ENCODE measurements around the gene COL16A1. TPM values are rescaled to one million over a fixed set of nuclear protein-coding genes. Genes with fewer than 3 reads are reported as not detected.
A peak's percentile ranks its signal among the peaks of the same experiment; 100 is the strongest.

COL16A1 gene
- 100 to 1,000 TPM; 147 to 311 (median 212) TPM for total RNA-seq

DNA sequence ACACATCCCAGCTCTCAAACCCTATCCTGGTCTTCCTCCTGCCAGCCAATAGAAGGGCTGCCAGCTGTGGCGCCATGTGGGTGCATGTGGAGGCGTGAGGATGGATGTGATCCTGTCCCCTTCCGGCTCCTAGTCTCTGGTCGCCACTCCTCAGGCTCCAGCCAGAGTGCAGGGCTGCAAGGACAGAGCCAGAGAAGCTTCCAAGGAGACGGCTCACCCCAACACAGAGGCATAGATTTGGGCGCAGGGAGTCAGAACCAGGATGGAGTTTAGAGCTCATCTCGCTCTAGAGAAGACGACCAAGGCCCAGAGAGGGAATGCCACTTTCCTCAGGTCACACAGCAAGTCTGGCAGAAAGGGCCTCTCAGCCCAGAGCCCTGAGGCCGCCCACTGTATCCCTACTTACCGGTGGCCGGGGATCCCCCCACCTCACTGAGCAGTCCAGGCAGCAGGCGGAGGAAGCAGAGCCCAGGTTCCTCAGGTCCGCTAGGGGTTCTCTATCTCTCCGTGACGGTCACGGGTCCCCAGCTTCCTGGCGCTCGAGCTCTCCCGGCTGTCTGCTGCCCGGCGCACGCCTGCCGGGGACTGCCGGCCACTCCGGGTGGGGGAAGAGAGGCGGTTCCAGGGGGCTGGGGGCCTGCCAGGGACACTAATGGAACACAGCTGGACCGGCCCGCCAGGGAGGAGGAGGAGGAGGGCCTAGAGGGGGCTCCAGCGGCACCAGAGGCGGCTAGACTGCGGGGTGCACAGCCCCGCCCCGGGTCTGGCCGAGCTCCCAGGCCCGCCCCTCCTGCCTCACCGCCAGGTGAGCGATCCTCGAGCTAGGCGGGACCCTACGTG lies at the start of gene COL16A1:
COL16A1 (minus strand) TSS at position 587 of the 840 bp plus-strand sequence. CDS start 1,824 bp downstream, outside the sequence.
- 9 to 16% methylated on average over 17 to 40 of the region's 40 CpGs for WGBS, 2 donors
- Histone ChIP-seq H3K4me3 (peak within 1 kb of the TSS; percentile 32 to 47 (median 35)), H3K27ac (peak within 1 kb of the TSS; percentile 74 to 89 (median 84)), H3K36me3 (no peaks in the 10 kb centered on the region), H3K27me3 (no peaks in the 10 kb centered on the region), H3K4me1 (peaks cover 7 to 77% (median 63%) of the 10 kb centered on the region in 4 donors), H3K9me3 (no peaks in the 10 kb centered on the region)
- DNase-seq (ENCODE audit: low spot score in 2 of 2) = peak; percentile 55 to 66
- TF ChIP-seq POLR2A (IDR thresholded peaks at IDR 0.05) = peak; percentile 25 to 57
- peak in 1 of 2 donors; percentile 63 for TF ChIP-seq EP300 (IDR thresholded peaks at IDR 0.05)
- TF ChIP-seq, protein P1, sequence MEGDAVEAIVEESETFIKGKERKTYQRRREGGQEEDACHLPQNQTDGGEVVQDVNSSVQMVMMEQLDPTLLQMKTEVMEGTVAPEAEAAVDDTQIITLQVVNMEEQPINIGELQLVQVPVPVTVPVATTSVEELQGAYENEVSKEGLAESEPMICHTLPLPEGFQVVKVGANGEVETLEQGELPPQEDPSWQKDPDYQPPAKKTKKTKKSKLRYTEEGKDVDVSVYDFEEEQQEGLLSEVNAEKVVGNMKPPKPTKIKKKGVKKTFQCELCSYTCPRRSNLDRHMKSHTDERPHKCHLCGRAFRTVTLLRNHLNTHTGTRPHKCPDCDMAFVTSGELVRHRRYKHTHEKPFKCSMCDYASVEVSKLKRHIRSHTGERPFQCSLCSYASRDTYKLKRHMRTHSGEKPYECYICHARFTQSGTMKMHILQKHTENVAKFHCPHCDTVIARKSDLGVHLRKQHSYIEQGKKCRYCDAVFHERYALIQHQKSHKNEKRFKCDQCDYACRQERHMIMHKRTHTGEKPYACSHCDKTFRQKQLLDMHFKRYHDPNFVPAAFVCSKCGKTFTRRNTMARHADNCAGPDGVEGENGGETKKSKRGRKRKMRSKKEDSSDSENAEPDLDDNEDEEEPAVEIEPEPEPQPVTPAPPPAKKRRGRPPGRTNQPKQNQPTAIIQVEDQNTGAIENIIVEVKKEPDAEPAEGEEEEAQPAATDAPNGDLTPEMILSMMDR (IDR thresholded peaks at IDR 0.05) = peak in 1 of 5 experiments; percentile 37

DNA sequence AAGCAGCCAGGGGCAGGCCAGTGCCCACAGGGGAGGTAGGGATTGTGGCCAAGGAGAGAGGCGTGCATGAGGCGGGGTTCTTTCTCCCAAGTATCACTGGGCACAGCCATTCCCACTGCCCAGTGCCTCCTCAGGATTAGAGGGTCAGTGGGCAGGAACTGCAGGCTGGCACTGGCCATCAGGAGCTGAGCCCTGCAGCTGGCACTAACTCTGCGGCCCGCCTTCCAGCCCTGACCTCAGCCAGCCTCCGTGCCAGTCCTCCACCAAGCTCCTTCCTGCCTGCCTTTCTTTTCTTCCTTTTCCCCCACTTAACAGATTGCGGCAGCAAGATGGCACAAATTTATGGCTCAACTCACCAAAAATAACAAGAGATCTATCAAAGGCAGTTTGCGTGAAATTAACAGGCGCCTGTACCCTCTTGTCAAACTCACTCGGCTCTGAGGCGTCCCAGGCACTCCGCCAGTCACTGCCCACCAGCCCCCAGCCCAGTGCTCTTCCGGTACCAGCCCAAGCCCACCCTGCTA lies 49.2 kb upstream of the COL16A1 start:
- H3K27ac ChIP-seq = peak overlapping the region in 2 of 4 donors; percentile 34 to 87
- no peak for DNase-seq (ENCODE audit: low spot score in 2 of 2)
- peaks cover 0 to 32% (median 28%) of the 10 kb centered on the region in 4 donors for H3K4me1 ChIP-seq

DNA sequence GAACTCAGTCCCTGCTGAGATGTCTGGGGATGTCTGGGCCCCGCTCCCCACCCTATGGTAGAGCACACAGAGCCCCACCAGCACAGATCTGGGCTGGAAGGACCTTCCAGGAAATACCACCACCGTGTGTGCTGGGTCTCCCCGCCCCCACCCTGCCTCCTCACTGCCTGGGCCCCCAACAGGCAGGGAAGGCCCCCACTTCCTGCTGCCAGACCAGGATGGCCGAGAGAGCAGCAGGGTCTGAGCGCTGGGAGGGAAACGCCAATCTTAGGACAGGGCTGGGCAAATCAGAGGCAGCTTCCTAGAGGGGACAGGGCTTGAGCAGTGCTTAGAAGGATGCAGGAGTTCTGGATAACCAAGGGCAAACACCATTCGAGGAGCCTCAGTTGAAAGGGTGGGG lies 48.4 kb upstream of the COL16A1 start:
- DNase-seq (ENCODE audit: low spot score in 2 of 2) = no peak
- Histone ChIP-seq H3K36me3 (no peaks in the 10 kb centered on the region), H3K27ac (peak overlapping the region in 1 of 4 donors; percentile 87), H3K9me3 (no peaks in the 10 kb centered on the region), H3K27me3 (no peaks in the 10 kb centered on the region), H3K4me3 (no peak overlapping the region), H3K4me1 (peaks cover 0 to 32% (median 28%) of the 10 kb centered on the region in 4 donors)
- WGBS, 2 donors = 32 to 49% methylated on average over 5 to 7 of the region's 7 CpGs
- TF ChIP-seq, protein P1 (IDR thresholded peaks at IDR 0.05) = no peak
- TF ChIP-seq POLR2A (IDR thresholded peaks at IDR 0.05) (no peak), EP300 (IDR thresholded peaks at IDR 0.05) (no peak)

More for the DNA sequence above, 49.2 kb upstream of the COL16A1 start:
- Histone ChIP-seq H3K4me3 (no peak overlapping the region), H3K27me3 (no peaks in the 10 kb centered on the region), H3K36me3 (no peaks in the 10 kb centered on the region), H3K9me3 (no peaks in the 10 kb centered on the region)
- 58 to 69% methylated on average over 12 of the region's 12 CpGs for WGBS, 2 donors
- TF ChIP-seq EP300 (IDR thresholded peaks at IDR 0.05) = no peak
- TF ChIP-seq, protein P1 (IDR thresholded peaks at IDR 0.05) = no peak
- no peak for TF ChIP-seq POLR2A (IDR thresholded peaks at IDR 0.05)

DNA sequence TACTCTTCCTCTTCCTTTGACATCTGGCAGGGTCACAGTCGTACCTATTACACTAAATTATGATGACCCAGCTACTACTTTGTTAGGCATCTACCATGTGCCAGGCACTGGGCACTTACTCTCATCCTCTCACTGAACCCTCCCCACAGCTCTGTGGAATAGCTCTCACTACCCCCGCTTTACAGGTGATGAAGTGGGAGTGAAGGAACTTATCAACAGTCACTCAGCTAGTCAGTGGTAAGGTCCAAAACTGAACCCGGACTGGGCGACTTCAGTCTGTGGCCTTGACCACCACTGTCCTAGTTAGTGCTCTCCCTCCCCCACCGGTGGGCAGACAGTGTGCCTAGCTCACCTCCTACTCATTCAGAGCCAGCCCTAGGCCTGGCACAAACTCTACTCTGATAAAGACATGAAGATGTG lies 48.0 kb upstream of the COL16A1 start:
- TF ChIP-seq, protein P1 (IDR thresholded peaks at IDR 0.05) = no peak
- TF ChIP-seq EP300 (IDR thresholded peaks at IDR 0.05) = no peak
- TF ChIP-seq POLR2A (IDR thresholded peaks at IDR 0.05) = no peak
- DNase-seq (ENCODE audit: low spot score in 2 of 2) = no peak
- Histone ChIP-seq H3K4me3 (no peak overlapping the region), H3K4me1 (peaks cover 0 to 32% (median 29%) of the 10 kb centered on the region in 4 donors), H3K36me3 (no peaks in the 10 kb centered on the region), H3K9me3 (no peaks in the 10 kb centered on the region), H3K27me3 (no peaks in the 10 kb centered on the region), H3K27ac (no peak overlapping the region)
- WGBS, 2 donors = 75 to 86% methylated on average over 5 of the region's 5 CpGs

Data from tibial nerve (tissue), 4 donors.